Nephron progenitor cell (in vitro differentiated cells): Measurements from ENCODE around the gene C1QTNF3.

Experiments used
- DNase-seq: peaks from one replicate; pipeline ENCODE4 v3.0.0; 2021
- H3K27ac Mint-ChIP-seq: 2 replicates; pipeline ENCODE4 v1.8.0; 2021; ENCODE audit warnings: mild to moderate bottlenecking, moderate library complexity, mixed read lengths
- H3K27me3 Mint-ChIP-seq: 2 replicates; pipeline ENCODE4 v1.8.0; 2021; ENCODE audit warnings: mild to moderate bottlenecking, low read depth, mixed read lengths; ENCODE audit not compliant: poor library complexity
- H3K36me3 Mint-ChIP-seq: 2 replicates; pipeline ENCODE4 v1.8.0; 2021; ENCODE audit warnings: low read depth, mixed read lengths
- H3K4me1 Mint-ChIP-seq: 2 replicates; pipeline ENCODE4 v1.8.0; 2021; ENCODE audit warnings: mixed read lengths
- H3K4me3 Mint-ChIP-seq: 2 replicates; pipeline ENCODE4 v1.8.0; 2021; ENCODE audit warnings: mild to moderate bottlenecking, moderate library complexity, mixed read lengths
- H3K9me3 Mint-ChIP-seq: 2 replicates; pipeline ENCODE4 v1.8.0; 2021; ENCODE audit warnings: mild to moderate bottlenecking, moderate library complexity, mixed read lengths
- TF ChIP-seq, protein P1 (sequence below): fragments of 200-600 bp; sonication (generic); IDR thresholded peaks from 2 replicates; pipeline ENCODE4 v1.5.0; 2021; ENCODE audit warnings: antibody characterized with exemption

The C1QTNF3 gene

DNA sequence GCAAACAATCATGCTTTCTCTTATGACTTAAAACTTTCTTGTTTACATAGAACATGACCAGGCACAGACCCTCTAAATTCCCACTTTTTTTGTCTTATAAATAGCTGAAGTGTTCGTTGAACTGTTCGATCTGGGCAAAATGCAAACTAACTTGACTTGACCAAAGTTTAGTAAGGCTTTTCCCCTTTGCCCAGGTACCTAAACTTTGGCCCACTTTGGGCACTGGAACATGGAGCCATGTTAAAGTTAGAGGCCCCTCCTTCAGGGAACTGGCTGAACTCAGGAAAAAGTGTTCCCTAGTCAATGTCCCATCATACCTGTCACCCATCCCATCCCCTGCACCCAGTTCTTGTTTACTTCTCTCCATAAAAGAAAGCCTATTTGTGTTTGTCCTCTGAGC is 25.8 kb downstream of the C1QTNF3 start:
- no peak for DNase-seq
- peaks cover 10% of the 10 kb centered on the region for H3K4me1 Mint-ChIP-seq
- H3K9me3 Mint-ChIP-seq, result peaks cover 9% of the 10 kb centered on the region
- H3K27me3 Mint-ChIP-seq, result peaks cover 3% of the 10 kb centered on the region
- H3K36me3 Mint-ChIP-seq, result peaks cover 71% of the 10 kb centered on the region
- H3K4me3 Mint-ChIP-seq, result no peak overlapping the region
- TF ChIP-seq, protein P1, sequence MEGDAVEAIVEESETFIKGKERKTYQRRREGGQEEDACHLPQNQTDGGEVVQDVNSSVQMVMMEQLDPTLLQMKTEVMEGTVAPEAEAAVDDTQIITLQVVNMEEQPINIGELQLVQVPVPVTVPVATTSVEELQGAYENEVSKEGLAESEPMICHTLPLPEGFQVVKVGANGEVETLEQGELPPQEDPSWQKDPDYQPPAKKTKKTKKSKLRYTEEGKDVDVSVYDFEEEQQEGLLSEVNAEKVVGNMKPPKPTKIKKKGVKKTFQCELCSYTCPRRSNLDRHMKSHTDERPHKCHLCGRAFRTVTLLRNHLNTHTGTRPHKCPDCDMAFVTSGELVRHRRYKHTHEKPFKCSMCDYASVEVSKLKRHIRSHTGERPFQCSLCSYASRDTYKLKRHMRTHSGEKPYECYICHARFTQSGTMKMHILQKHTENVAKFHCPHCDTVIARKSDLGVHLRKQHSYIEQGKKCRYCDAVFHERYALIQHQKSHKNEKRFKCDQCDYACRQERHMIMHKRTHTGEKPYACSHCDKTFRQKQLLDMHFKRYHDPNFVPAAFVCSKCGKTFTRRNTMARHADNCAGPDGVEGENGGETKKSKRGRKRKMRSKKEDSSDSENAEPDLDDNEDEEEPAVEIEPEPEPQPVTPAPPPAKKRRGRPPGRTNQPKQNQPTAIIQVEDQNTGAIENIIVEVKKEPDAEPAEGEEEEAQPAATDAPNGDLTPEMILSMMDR, result no peak
- H3K27ac Mint-ChIP-seq, result peak overlapping the region; percentile 9

GRCh38 chr5:34016750-34017149 is 26.3 kb downstream of the C1QTNF3 start:
- Mint-ChIP-seq H3K4me3 (no peak overlapping the region), H3K4me1 (peaks cover 5% of the 10 kb centered on the region), H3K36me3 (peaks cover 66% of the 10 kb centered on the region), H3K27me3 (peaks cover 3% of the 10 kb centered on the region), H3K9me3 (peaks cover 9% of the 10 kb centered on the region), H3K27ac (peak overlapping the region; percentile 9)
- no peak for DNase-seq
- TF ChIP-seq, protein P1, result no peak

DNA sequence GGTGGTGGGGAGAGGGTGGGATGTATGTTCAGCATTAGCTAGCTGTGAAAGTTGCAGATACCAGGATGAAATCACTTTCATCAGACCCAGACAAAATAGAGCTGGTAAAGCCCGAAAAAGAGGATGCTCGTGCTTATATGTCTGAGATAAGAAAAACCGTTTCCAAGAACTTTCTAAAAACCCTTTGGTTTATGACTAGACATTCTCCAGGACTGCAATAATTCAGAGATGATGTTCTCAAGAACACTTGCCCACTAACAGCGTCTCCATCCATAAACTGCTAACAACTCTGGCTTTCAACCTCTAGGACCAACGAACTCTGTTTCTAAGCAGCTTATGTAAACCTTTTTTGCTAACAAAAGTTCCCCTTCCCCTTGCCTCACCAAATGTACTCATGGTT is 26.8 kb downstream of the C1QTNF3 start:
- Mint-ChIP-seq H3K9me3 (peaks cover 9% of the 10 kb centered on the region), H3K27ac (peak overlapping the region; percentile 43), H3K27me3 (peaks cover 3% of the 10 kb centered on the region), H3K4me3 (no peak overlapping the region), H3K4me1 (no peaks in the 10 kb centered on the region), H3K36me3 (peaks cover 60% of the 10 kb centered on the region)
- no peak for DNase-seq
- TF ChIP-seq, protein P1, result no peak

DNA sequence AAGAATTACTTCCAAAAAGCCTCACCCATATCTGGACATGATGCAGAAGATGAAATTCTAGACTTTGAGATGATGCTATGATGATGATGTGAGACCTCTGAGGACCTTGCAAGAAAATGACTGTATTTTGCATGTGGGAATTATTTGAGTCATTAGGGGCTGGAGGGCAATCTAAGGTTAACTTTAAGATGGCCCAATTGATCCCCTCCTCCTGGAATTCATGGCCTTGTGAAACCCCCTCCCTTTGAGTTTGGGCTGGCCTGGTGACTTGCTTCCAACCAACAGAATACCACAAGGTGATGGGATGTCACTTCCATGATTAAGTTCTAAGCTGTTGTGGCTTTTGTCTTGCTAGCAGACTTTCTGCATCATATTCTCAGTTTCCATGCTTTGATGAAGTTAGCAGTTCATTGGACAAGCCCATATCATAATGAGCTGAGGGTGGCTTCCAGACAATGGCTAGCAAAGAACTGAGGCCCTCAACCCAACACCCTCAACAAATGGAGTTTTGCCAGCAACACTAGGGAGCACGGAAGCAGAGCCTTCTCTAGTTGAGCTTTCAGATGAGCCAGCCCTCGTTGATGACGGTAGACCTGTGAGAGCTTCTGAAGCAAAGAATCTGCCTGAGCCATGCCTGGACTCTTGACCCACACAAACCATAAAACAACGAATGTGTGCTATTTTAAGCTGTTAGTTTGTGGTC is 27.7 kb downstream of the C1QTNF3 start:
- Mint-ChIP-seq H3K27me3 (peaks cover 3% of the 10 kb centered on the region), H3K27ac (no peak overlapping the region), H3K4me1 (peaks cover 4% of the 10 kb centered on the region), H3K36me3 (peaks cover 52% of the 10 kb centered on the region), H3K4me3 (no peak overlapping the region), H3K9me3 (peaks cover 9% of the 10 kb centered on the region)
- TF ChIP-seq, protein P1, result no peak
- DNase-seq, result no peak

DNA sequence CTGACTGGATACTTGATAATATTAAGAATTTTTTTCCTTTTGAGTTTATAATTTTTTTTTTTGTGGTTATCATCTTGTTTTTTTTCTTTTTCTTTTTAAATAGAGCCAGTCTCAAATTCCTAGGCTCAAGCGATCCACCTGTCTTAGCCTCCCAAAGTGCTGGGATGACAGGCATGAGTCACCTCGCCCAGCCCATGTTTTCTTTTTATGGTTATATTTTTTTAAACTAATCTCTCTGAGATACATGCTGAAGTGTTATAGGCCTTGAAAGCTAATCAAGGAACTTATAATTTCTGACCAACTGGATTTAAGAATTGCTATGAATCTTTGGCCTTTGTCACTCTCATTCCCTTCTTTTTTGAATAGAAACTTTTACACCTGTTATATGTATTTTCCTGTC is 28.4 kb downstream of the C1QTNF3 start:
- peaks cover 10% of the 10 kb centered on the region for H3K4me1 Mint-ChIP-seq
- H3K27ac Mint-ChIP-seq, result no peak overlapping the region
- H3K9me3 Mint-ChIP-seq, result peaks cover 9% of the 10 kb centered on the region
- DNase-seq, result no peak
- TF ChIP-seq, protein P1, result no peak
- H3K4me3 Mint-ChIP-seq, result no peak overlapping the region
- H3K36me3 Mint-ChIP-seq, result peaks cover 45% of the 10 kb centered on the region
- peaks cover 3% of the 10 kb centered on the region for H3K27me3 Mint-ChIP-seq

DNA sequence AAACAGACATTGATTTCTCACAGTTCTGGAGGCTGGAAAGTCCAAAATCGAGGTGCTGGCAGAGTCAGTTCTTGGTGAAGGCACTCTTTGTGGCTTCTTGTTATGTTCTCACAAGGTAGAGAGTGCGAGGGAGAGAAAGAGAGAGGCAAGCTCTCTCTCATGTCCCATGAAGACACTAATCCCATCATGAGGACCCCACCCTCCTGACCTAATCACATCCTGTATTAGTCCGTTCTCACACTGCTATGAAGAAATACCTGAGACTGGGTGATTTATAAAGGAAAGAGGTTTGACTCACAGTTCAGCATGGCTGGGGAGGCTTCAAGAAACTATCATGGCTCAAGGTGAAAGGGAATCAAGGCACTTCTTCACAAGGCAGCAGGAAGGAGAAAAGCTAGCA is 29.5 kb downstream of the C1QTNF3 start:
- no peak overlapping the region for H3K4me3 Mint-ChIP-seq
- H3K9me3 Mint-ChIP-seq, result peaks cover 9% of the 10 kb centered on the region
- H3K27ac Mint-ChIP-seq, result no peak overlapping the region
- peaks cover 37% of the 10 kb centered on the region for H3K36me3 Mint-ChIP-seq
- peaks cover 21% of the 10 kb centered on the region for H3K4me1 Mint-ChIP-seq
- TF ChIP-seq, protein P1, result no peak
- no peak for DNase-seq
- peaks cover 3% of the 10 kb centered on the region for H3K27me3 Mint-ChIP-seq
